ENCODE results near the gene PRCD. TPM values are rescaled to one million over a fixed set of nuclear protein-coding genes. Genes with fewer than 3 reads are reported as not detected.

PRCD gene
- total and polyA plus RNA-seq, 2 donors (not counting 1 experiment from before 2014, with no cell fraction given) = 18.0 to 30.6 TPM

DNA sequence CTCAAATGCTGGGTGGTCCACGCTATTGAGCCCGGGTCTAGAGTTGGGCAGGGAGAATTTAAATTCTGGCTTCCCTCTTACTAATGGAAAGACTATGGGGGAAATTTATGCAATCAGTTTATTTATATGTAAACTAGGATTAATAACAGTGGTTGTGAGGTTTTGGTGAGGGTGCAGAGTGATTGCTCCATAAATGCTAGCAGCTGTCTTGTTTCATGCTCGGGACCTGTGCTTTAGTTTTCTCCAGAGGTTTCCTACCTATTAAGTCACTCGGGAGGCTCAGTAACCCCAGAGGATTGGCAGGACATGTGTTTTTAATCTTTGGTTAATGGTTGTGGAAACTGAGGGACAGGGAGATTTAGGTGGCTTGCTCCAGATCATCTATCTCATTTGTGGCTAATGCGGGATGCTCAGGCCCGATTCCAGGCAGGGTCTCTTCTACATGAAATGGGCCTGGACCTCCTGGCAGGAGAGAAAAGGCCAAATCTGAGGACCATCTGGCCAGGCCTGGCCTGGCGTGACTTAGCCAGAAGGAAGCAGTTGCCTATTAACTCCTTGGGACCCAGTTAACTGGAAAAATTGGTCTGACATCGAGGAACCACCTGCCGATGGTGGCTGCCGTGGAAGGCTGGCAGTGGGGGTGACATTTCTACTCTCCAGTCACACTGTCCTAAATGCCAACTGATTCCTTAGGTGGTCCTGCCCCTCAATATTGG, 2.1 kb downstream of the PRCD start:
- POLR2A ChIA-PET = no interaction called here
- Histone ChIP-seq H3K27ac (ENCODE audit: low read length in 2 of 2) (no peak overlapping the region), H3K9me3 (ENCODE audit: control extremely low read depth in 1 of 3, control insufficient read depth in 2 of 3, insufficient read depth in 1 of 3, low read length in 2 of 3) (peaks cover 0 to 6% (median 0%) of the 10 kb centered on the region in 3 donors), H3K27me3 (replicated peaks in 1 of 4; ENCODE audit: control extremely low read depth in 1 of 4, control insufficient read depth in 3 of 4, insufficient read depth in 4 of 4, low read length in 3 of 4) (peaks cover 0 to 36% (median 17%) of the 10 kb centered on the region in 4 experiments), H3K4me1 (ENCODE audit: control insufficient read depth in 2 of 2, insufficient read depth in 2 of 2, low read length in 2 of 2) (peaks cover 17 to 24% of the 10 kb centered on the region in 2 donors), H3K79me2 (ENCODE audit: control insufficient read depth, insufficient read depth, low read length) (peaks cover 4% of the 10 kb centered on the region), H3K9ac (ENCODE audit: low read length) (no peak overlapping the region), H2AFZ (ENCODE audit: insufficient read depth, low read depth, low read length, poor library complexity, severe bottlenecking) (no peak overlapping the region), H3K36me3 (replicated peaks in 1 of 2; ENCODE audit: control extremely low read depth in 1 of 2, control insufficient read depth in 1 of 2, extremely low read depth in 1 of 2, insufficient read depth in 2 of 2, low read length in 1 of 2) (peaks cover 0 to 3% of the 10 kb centered on the region in 2 experiments), H3K4me3 (ENCODE audit: control extremely low read depth in 1 of 5, extremely low read depth in 1 of 5, insufficient read depth in 1 of 5, low read depth in 2 of 5, low read length in 4 of 5) (no peak overlapping the region), H4K20me1 (ENCODE audit: control insufficient read depth, insufficient read depth, low read length, poor library complexity, severe bottlenecking) (peaks cover 4% of the 10 kb centered on the region), H3K4me2 (replicated peaks; ENCODE audit: low read depth, low read length, poor library complexity, severe bottlenecking) (no peak overlapping the region)
- H3K27ac Mint-ChIP-seq = no peak overlapping the region
- TF ChIP-seq EZH2 (IDR thresholded peaks at IDR 0.05; ENCODE audit: borderline replicate concordance, insufficient read depth, low read depth, low read length, poor library complexity, severe bottlenecking) = no peak
- TF ChIP-seq, protein P1, sequence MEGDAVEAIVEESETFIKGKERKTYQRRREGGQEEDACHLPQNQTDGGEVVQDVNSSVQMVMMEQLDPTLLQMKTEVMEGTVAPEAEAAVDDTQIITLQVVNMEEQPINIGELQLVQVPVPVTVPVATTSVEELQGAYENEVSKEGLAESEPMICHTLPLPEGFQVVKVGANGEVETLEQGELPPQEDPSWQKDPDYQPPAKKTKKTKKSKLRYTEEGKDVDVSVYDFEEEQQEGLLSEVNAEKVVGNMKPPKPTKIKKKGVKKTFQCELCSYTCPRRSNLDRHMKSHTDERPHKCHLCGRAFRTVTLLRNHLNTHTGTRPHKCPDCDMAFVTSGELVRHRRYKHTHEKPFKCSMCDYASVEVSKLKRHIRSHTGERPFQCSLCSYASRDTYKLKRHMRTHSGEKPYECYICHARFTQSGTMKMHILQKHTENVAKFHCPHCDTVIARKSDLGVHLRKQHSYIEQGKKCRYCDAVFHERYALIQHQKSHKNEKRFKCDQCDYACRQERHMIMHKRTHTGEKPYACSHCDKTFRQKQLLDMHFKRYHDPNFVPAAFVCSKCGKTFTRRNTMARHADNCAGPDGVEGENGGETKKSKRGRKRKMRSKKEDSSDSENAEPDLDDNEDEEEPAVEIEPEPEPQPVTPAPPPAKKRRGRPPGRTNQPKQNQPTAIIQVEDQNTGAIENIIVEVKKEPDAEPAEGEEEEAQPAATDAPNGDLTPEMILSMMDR (IDR thresholded peaks at IDR 0.05) = no peak
- WGBS (ENCODE audit: insufficient coverage) = 96% methylated on average over 7 of the region's 10 CpGs
- H3K27me3 Mint-ChIP-seq = peaks cover 39% of the 10 kb centered on the region
- no peak for ATAC-seq (ENCODE audit: low read depth)
- peaks cover 15% of the 10 kb centered on the region for H3K4me1 Mint-ChIP-seq
- CTCF ChIA-PET = interaction anchor here (3.6 to 5.6 kb wide), 2 partner anchors 19 kb away, joined by 18 to 156 read pairs; no protein-coding TSS in a partner anchor
- DNase-seq = no peak
- no peaks in the 10 kb centered on the region for H3K9me3 Mint-ChIP-seq (ENCODE audit: insufficient read depth)
- no peak overlapping the region for H3K4me3 Mint-ChIP-seq
- intact Hi-C loops (cut with micrococcal nuclease) = no loop called here

DNA sequence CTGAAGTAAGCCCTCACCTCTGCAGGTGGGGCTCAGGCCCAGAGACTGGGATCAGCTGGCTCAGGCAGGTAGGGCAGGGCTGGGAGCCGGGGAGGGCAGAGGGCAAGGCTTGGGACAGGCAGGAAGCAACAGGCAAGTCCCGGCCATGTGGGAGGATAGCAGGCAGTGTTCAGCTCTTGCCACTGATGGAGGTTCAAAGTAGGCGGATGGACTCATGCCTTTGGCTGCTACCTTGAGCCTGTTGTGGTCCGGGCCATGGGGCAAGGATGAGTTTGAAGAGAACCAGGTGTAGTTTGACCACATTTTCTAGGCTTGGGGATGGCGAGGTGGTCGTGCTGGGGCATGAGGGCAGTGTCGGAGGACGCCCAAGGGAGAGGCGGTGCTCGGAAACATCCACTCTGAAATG, 2.7 kb downstream of the PRCD start:
- Histone ChIP-seq H3K79me2 (ENCODE audit: control insufficient read depth, insufficient read depth, low read length) (peaks cover 4% of the 10 kb centered on the region), H2AFZ (ENCODE audit: insufficient read depth, low read depth, low read length, poor library complexity, severe bottlenecking) (no peak overlapping the region), H3K27me3 (replicated peaks in 1 of 4; ENCODE audit: control extremely low read depth in 1 of 4, control insufficient read depth in 3 of 4, insufficient read depth in 4 of 4, low read length in 3 of 4) (peaks cover 0 to 33% (median 16%) of the 10 kb centered on the region in 4 experiments), H3K36me3 (replicated peaks in 1 of 2; ENCODE audit: control extremely low read depth in 1 of 2, control insufficient read depth in 1 of 2, extremely low read depth in 1 of 2, insufficient read depth in 2 of 2, low read length in 1 of 2) (peaks cover 0 to 3% of the 10 kb centered on the region in 2 experiments), H3K9me3 (ENCODE audit: control extremely low read depth in 1 of 3, control insufficient read depth in 2 of 3, insufficient read depth in 1 of 3, low read length in 2 of 3) (peaks cover 0 to 6% (median 0%) of the 10 kb centered on the region in 3 donors), H3K9ac (ENCODE audit: low read length) (no peak overlapping the region), H3K4me1 (ENCODE audit: control insufficient read depth in 2 of 2, insufficient read depth in 2 of 2, low read length in 2 of 2) (peaks cover 23 to 24% of the 10 kb centered on the region in 2 donors), H4K20me1 (ENCODE audit: control insufficient read depth, insufficient read depth, low read length, poor library complexity, severe bottlenecking) (no peaks in the 10 kb centered on the region), H3K4me3 (ENCODE audit: control extremely low read depth in 1 of 5, extremely low read depth in 1 of 5, insufficient read depth in 1 of 5, low read depth in 2 of 5, low read length in 4 of 5) (no peak overlapping the region), H3K27ac (ENCODE audit: low read length in 2 of 2) (no peak overlapping the region), H3K4me2 (replicated peaks; ENCODE audit: low read depth, low read length, poor library complexity, severe bottlenecking) (no peak overlapping the region)
- Mint-ChIP-seq H3K27me3 (peaks cover 39% of the 10 kb centered on the region), H3K4me3 (no peak overlapping the region), H3K27ac (no peak overlapping the region), H3K9me3 (ENCODE audit: insufficient read depth) (no peaks in the 10 kb centered on the region), H3K4me1 (peaks cover 14% of the 10 kb centered on the region)
- ChIA-PET CTCF (interaction anchor here (0.5 to 5.6 kb wide), 3 partner anchors 14 to 134 kb away, joined by 3 to 156 read pairs (median 4); no protein-coding TSS in a partner anchor), POLR2A (interaction anchor here (1.6 kb wide), 1 partner anchor 15 kb away, joined by 7 read pairs; no protein-coding TSS in a partner anchor)
- no peak for DNase-seq
- 95% methylated on average over 10 of the region's 10 CpGs for WGBS (ENCODE audit: insufficient coverage)
- intact Hi-C loops (cut with micrococcal nuclease) = no loop called here
- no peak for TF ChIP-seq EZH2 (IDR thresholded peaks at IDR 0.05; ENCODE audit: borderline replicate concordance, insufficient read depth, low read depth, low read length, poor library complexity, severe bottlenecking)
- TF ChIP-seq, protein P1 (IDR thresholded peaks at IDR 0.05) = no peak
- ATAC-seq (ENCODE audit: low read depth) = no peak
